Hepatocyte (in vitro differentiated cells): ENCODE measurements around the gene KHDRBS2. TPM values are rescaled to one million over a fixed set of nuclear protein-coding genes. Genes with fewer than 3 reads are reported as not detected.

ENCODE experiments used
- DNase-seq: peaks from one replicate; pipeline ENCODE4 v3.0.0-alpha.2; 2016; ENCODE audit warnings: low spot score
- H2AFZ ChIP-seq: fragments of 200-600 bp; sonication (generic); 2 replicates; pipeline ENCODE4 v1.6.0; 2016; ENCODE audit warnings: antibody characterized with exemption, mild to moderate bottlenecking
- H3K27ac ChIP-seq: fragments of 200-600 bp; sonication (generic); 2 replicates; pipeline ENCODE4 v1.5.1; 2016; ENCODE audit warnings: mild to moderate bottlenecking
- H3K27me3 ChIP-seq: fragments of 200-600 bp; sonication (generic); 2 replicates; pipeline ENCODE4 v1.6.1; 2016
- H3K36me3 ChIP-seq: fragments of 200-600 bp; sonication (generic); replicated peaks from 2 replicates; pipeline ENCODE4 v1.5.1; 2016; ENCODE audit warnings: low read depth; ENCODE audit not compliant: insufficient read depth
- H3K4me1 ChIP-seq: fragments of 200-600 bp; sonication (generic); 2 replicates; pipeline ENCODE4 v1.5.1; 2016; ENCODE audit warnings: mild to moderate bottlenecking, moderate library complexity; ENCODE audit not compliant: insufficient read depth
- H3K4me2 ChIP-seq: fragments of 200-600 bp; sonication (generic); 2 replicates; pipeline ENCODE4 v1.6.0; 2016
- H3K4me3 ChIP-seq: fragments of 200-600 bp; sonication (generic); 2 replicates; pipeline ENCODE4 v1.5.1; 2016; ENCODE audit warnings: mild to moderate bottlenecking
- H3K79me2 ChIP-seq: fragments of 200-600 bp; sonication (generic); 2 replicates; pipeline ENCODE4 v1.6.0; 2017; ENCODE audit warnings: mild to moderate bottlenecking
- H3K9me2 ChIP-seq: fragments of 200-600 bp; sonication (generic); replicated peaks from 2 replicates; pipeline ENCODE4 v1.6.0; 2017; ENCODE audit warnings: mild to moderate bottlenecking; ENCODE audit not compliant: insufficient read depth
- H3K9me3 ChIP-seq: fragments of 200-600 bp; sonication (generic); 2 replicates; pipeline ENCODE4 v1.5.1; 2016; ENCODE audit warnings: low read depth, mild to moderate bottlenecking
- H4K20me1 ChIP-seq: fragments of 200-600 bp; sonication (generic); 2 replicates; pipeline ENCODE4 v1.6.0; 2016; ENCODE audit warnings: mild to moderate bottlenecking; ENCODE audit not compliant: insufficient read depth, poor library complexity, severe bottlenecking
- CTCF ChIP-seq: fragments of 200-600 bp; sonication (generic); IDR thresholded peaks from 2 replicates; pipeline ENCODE4 v1.5.1; 2016; ENCODE audit warnings: antibody characterized with exemption, mild to moderate bottlenecking; ENCODE audit not compliant: poor library complexity
- EZH2 ChIP-seq: fragments of 200-600 bp; sonication (generic); IDR thresholded peaks from 2 replicates; pipeline ENCODE4 v1.6.1; 2016; ENCODE audit warnings: antibody characterized with exemption, mild to moderate bottlenecking, borderline replicate concordance
- EZH2phosphoT487 ChIP-seq: fragments of 200-600 bp; sonication (generic); IDR thresholded peaks from one replicate; pipeline ENCODE4 v1.6.1; 2018; ENCODE audit warnings: antibody characterized with exemption, mild to moderate bottlenecking, low read depth, moderate library complexity; ENCODE audit not compliant: unreplicated experiment, severe bottlenecking
- WGBS: methylation state at CpG from one replicate; pipeline ENCODE4 v1.1.6; 2016; ENCODE audit warnings: low lambda C conversion rate; ENCODE audit errors: missing lambda C conversion rate; 5-methylcytosine and 5-hydroxymethylcytosine counted together
- polyA plus RNA-seq: library from polyadenylated mRNA; unstranded; fragments of >200 nt; fragmentation: Nextera tagmentation; extraction: Ambion mirVana; gene quantifications from 2 replicates; pipeline ENCODE4 v1.2.1, GENCODE V29; 2016
- total RNA-seq: library from RNA; depleted of rRNA; stranded (reverse); fragments of >200 nt; gene quantifications from 2 replicates; pipeline ENCODE4 v1.2.3, GENCODE V29; 2014

KHDRBS2 gene
- total and polyA plus RNA-seq, 2 experiments from 2014 or later = 5.9 to 12.3 TPM

- no peaks in the 10 kb centered on the region for H3K79me2 ChIP-seq
- H4K20me1 ChIP-seq = no peaks in the 10 kb centered on the region
- H3K4me2 ChIP-seq = no peak overlapping the region
- H3K27me3 ChIP-seq = no peaks in the 10 kb centered on the region
- no peaks in the 10 kb centered on the region for H3K9me3 ChIP-seq
- TF ChIP-seq CTCF (no peak), EZH2 (no peak), EZH2phosphoT487 (no peak)
- H3K27ac ChIP-seq = no peak overlapping the region
- H3K4me3 ChIP-seq = no peak overlapping the region
- no peak for DNase-seq
- H3K4me1 ChIP-seq = no peaks in the 10 kb centered on the region
- H3K9me2 ChIP-seq = no peaks in the 10 kb centered on the region
- no peak overlapping the region for H2AFZ ChIP-seq
- no peaks in the 10 kb centered on the region for H3K36me3 ChIP-seq
Measured at GRCh38 chr6:62057300-62057699, 228.7 kb downstream of the KHDRBS2 start.

- H3K27me3 ChIP-seq = no peaks in the 10 kb centered on the region
- TF ChIP-seq EZH2phosphoT487 (no peak), EZH2 (no peak), CTCF (no peak)
- no peaks in the 10 kb centered on the region for H3K9me2 ChIP-seq
- no peak for DNase-seq
- no peak overlapping the region for H2AFZ ChIP-seq
- H3K4me3 ChIP-seq = no peak overlapping the region
- H3K4me2 ChIP-seq = no peak overlapping the region
- H3K27ac ChIP-seq = no peak overlapping the region
- no peaks in the 10 kb centered on the region for H4K20me1 ChIP-seq
- no peaks in the 10 kb centered on the region for H3K79me2 ChIP-seq
- H3K4me1 ChIP-seq = no peaks in the 10 kb centered on the region
- no peaks in the 10 kb centered on the region for H3K9me3 ChIP-seq
- H3K36me3 ChIP-seq = no peaks in the 10 kb centered on the region
- WGBS = 93% methylated on average over 2 of the region's 2 CpGs
Measured at GRCh38 chr6:62045502-62045901, 240.5 kb downstream of the KHDRBS2 start.

DNA sequence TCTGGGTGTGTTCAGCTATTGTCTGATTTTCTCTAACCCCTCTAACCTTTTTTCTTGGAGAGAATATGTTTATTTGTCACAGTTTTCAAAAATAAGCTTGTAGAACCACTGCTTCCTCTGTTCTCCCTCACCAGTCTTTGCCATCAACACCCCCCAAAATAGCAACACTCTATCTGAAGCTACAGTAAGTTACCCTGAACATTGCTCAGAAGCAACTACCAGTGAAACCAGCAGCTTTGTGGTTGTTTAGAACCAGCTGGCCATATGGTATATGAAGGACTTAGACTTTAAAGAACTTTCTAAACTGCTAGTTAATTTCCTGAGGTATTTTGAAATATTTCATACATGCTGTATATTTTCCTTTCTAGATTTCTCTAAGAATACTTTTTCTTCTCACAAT, 242.9 kb downstream of the KHDRBS2 start:
- H2AFZ ChIP-seq = no peak overlapping the region
- H3K4me2 ChIP-seq = no peak overlapping the region
- no peaks in the 10 kb centered on the region for H3K9me2 ChIP-seq
- H3K36me3 ChIP-seq = no peaks in the 10 kb centered on the region
- H3K4me1 ChIP-seq = no peaks in the 10 kb centered on the region
- no peaks in the 10 kb centered on the region for H3K9me3 ChIP-seq
- no peak for DNase-seq
- no peak overlapping the region for H3K4me3 ChIP-seq
- H3K27ac ChIP-seq = no peak overlapping the region
- TF ChIP-seq EZH2phosphoT487 = no peak
- TF ChIP-seq EZH2 = no peak
- TF ChIP-seq CTCF = no peak
- H3K79me2 ChIP-seq = no peaks in the 10 kb centered on the region
- H3K27me3 ChIP-seq = no peaks in the 10 kb centered on the region
- H4K20me1 ChIP-seq = no peaks in the 10 kb centered on the region

DNA sequence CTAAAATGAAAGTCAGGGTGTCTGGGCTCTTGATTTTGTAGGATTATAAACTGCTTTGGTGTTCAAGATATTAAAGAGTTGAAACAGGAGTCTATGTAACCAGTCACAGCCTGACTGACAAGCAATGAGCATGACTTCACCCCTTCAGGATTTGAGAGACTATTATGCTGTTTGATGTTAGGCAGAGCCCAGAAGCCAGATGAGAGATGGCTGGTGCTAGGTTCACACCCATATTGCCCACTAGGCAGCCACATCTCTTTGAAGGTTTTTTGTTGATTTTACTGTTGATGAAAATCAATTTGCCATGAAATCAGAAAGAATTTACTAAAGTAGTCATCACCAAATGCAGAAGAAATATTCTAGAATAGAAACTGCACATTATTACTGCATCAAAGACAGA, 243.6 kb downstream of the KHDRBS2 start:
- no peaks in the 10 kb centered on the region for H3K9me3 ChIP-seq
- H3K27me3 ChIP-seq = no peaks in the 10 kb centered on the region
- no peaks in the 10 kb centered on the region for H3K4me1 ChIP-seq
- no peaks in the 10 kb centered on the region for H3K79me2 ChIP-seq
- TF ChIP-seq EZH2phosphoT487 = no peak
- TF ChIP-seq EZH2 = no peak
- no peak for TF ChIP-seq CTCF
- H3K9me2 ChIP-seq = no peaks in the 10 kb centered on the region
- H3K27ac ChIP-seq = no peak overlapping the region
- no peak overlapping the region for H2AFZ ChIP-seq
- DNase-seq = no peak
- H3K4me2 ChIP-seq = no peak overlapping the region
- H4K20me1 ChIP-seq = no peaks in the 10 kb centered on the region
- H3K4me3 ChIP-seq = no peak overlapping the region
- H3K36me3 ChIP-seq = no peaks in the 10 kb centered on the region
